HG03280 (cell line): ENCODE results near the gene C22orf42.
"Not testable (repeated sequence)": the region's sequence is repeated elsewhere in the genome, so short reads cannot be mapped to it uniquely, and the experiment has no call there.

Source experiments
- ATAC-seq: cut with Tn5 transposase; IDR thresholded peaks from one replicate; pipeline ENCODE4 v1.9.1; 2021; ENCODE audit warnings: mild to moderate bottlenecking, moderate library complexity; ENCODE audit not compliant: unreplicated experiment

C22orf42 gene

GRCh38 chr22:32191021-32191420 is 31.9 kb upstream of the C22orf42 start:
- not testable (repeated sequence) for ATAC-seq

- no peak for ATAC-seq
Measured at GRCh38 chr22:32185821-32186220, 26.7 kb upstream of the C22orf42 start.

GRCh38 chr22:32183625-32184024 is 24.5 kb upstream of the C22orf42 start:
- no peak for ATAC-seq

GRCh38 chr22:32181043-32181442 is 21.9 kb upstream of the C22orf42 start:
- no peak for ATAC-seq

- ATAC-seq = no peak
Measured at GRCh38 chr22:32177221-32177765, 18.2 kb upstream of the C22orf42 start.

- no peak for ATAC-seq
Measured at GRCh38 chr22:32175683-32176644, 16.9 kb upstream of the C22orf42 start.

- ATAC-seq = no peak
Measured at GRCh38 chr22:32175115-32175514, 16.0 kb upstream of the C22orf42 start.

GRCh38 chr22:32165681-32166080 is 6.6 kb upstream of the C22orf42 start:
- no peak for ATAC-seq

- no peak for ATAC-seq
Measured at GRCh38 chr22:32164075-32164860, 5.2 kb upstream of the C22orf42 start.

GRCh38 chr22:32160411-32160810 is 1.3 kb upstream of the C22orf42 start:
- ATAC-seq = not testable (repeated sequence)

GRCh38 chr22:32157632-32158031 is 1.5 kb downstream of the C22orf42 start:
- ATAC-seq = not testable (repeated sequence)

GRCh38 chr22:32154727-32155126 is 4.4 kb downstream of the C22orf42 start:
- ATAC-seq = not testable (repeated sequence)

- ATAC-seq = not testable (repeated sequence)
Measured at GRCh38 chr22:32151641-32152040, 7.5 kb downstream of the C22orf42 start.

GRCh38 chr22:32150647-32151046 is 8.5 kb downstream of the C22orf42 start:
- ATAC-seq = not testable (repeated sequence)

GRCh38 chr22:32148372-32148771 is 10.7 kb downstream of the C22orf42 start:
- ATAC-seq = not testable (repeated sequence)

GRCh38 chr22:32147128-32147527 is 12.0 kb downstream of the C22orf42 start:
- not testable (repeated sequence) for ATAC-seq

GRCh38 chr22:32144496-32145274 is 14.4 kb downstream of the C22orf42 start:
- no peak for ATAC-seq

- ATAC-seq = no peak
Measured at GRCh38 chr22:32142600-32142999, 16.5 kb downstream of the C22orf42 start.

GRCh38 chr22:32140688-32141087 is 18.4 kb downstream of the C22orf42 start:
- not testable (repeated sequence) for ATAC-seq

GRCh38 chr22:32138576-32138975 is 20.5 kb downstream of the C22orf42 start:
- not testable (repeated sequence) for ATAC-seq
